Left lung (tissue), 10 donors: ENCODE results near the gene IGFBP6. TPM values are rescaled to one million over a fixed set of nuclear protein-coding genes. Genes with fewer than 3 reads are reported as not detected.

Source experiments
- ATAC-seq: fragments of 200-7000 bp; cut with Tn5 transposase; one replicate; pipeline ENCODE4 v1.9.1; 2020; ENCODE audit warnings: moderate library complexity
- DNase-seq, 4 donors: peaks; one replicate each; pipeline ENCODE4 v3.0.0-alpha.2; 2013 to 2020
- H3K27ac ChIP-seq, 2 donors: fragments of 200-600 bp; sonication (generic) in 1 of 2; one replicate each; pipeline versions ENCODE4 v1.5.0 to v1.8.0; 2020 to 2021
- H3K27me3 ChIP-seq, 2 donors: fragments of 200-600 bp; sonication (generic) in 1 of 2; one replicate each; pipeline versions ENCODE4 v1.5.0 to v1.8.0; 2020 to 2021
- H3K36me3 ChIP-seq, 2 donors: fragments of 200-600 bp; sonication (generic) in 1 of 2; one replicate each; pipeline versions ENCODE4 v1.5.0 to v1.8.0; 2020 to 2021
- H3K4me1 ChIP-seq, 2 donors: fragments of 200-600 bp; one replicate each; pipeline ENCODE4 v1.8.0; 2021
- H3K4me3 ChIP-seq, 2 donors: fragments of 200-600 bp; sonication (generic) in 1 of 2; one replicate each; pipeline versions ENCODE4 v1.5.0 to v1.8.0; 2020 to 2021; ENCODE audit warnings: mild to moderate bottlenecking in 1 of 2
- H3K9me3 ChIP-seq, 2 donors: fragments of 200-600 bp; sonication (generic) in 1 of 2; one replicate each; pipeline versions ENCODE4 v1.5.0 to v1.8.0; 2020 to 2021
- CTCF ChIP-seq, 2 donors: fragments of 200-600 bp; sonication (generic) in 1 of 2; IDR thresholded peaks; one replicate each; pipeline versions ENCODE4 v1.5.0 to v1.8.0; 2021; ENCODE audit warnings: antibody characterized with exemption in 2 of 2
- intact Hi-C, 2 donors: fragments of 100-400 bp; cut with DNase I; formaldehyde crosslinking; loops; one replicate each; pipeline versions ENCODE4 v1.11.2 to v1.14.2; 2022
- polyA plus RNA-seq, 6 donors: library from polyadenylated mRNA; unstranded; fragments of 120-200 nt; gene quantifications; one replicate each; pipeline ENCODE4 v1.2.1, GENCODE V29; 2013; ENCODE audit not compliant: insufficient read length in 6 of 6
- total RNA-seq, 2 donors: library from RNA; stranded (reverse); fragmentation: NEBNext Ultra II Directional; extraction: Animal tissue kit (Norgen Biotek cat#: 25700); gene quantifications; one replicate each; pipeline ENCODE4 v1.2.1, GENCODE V29; 2021
- donor health status: DM: no; HTN: yes; CAD: no.
- donor health status: DM: no; HTN: no; CAD: no.

IGFBP6 gene
- total and polyA plus RNA-seq, 8 donors, result 15.4 to 29.1 (median 22.7) TPM

DNA sequence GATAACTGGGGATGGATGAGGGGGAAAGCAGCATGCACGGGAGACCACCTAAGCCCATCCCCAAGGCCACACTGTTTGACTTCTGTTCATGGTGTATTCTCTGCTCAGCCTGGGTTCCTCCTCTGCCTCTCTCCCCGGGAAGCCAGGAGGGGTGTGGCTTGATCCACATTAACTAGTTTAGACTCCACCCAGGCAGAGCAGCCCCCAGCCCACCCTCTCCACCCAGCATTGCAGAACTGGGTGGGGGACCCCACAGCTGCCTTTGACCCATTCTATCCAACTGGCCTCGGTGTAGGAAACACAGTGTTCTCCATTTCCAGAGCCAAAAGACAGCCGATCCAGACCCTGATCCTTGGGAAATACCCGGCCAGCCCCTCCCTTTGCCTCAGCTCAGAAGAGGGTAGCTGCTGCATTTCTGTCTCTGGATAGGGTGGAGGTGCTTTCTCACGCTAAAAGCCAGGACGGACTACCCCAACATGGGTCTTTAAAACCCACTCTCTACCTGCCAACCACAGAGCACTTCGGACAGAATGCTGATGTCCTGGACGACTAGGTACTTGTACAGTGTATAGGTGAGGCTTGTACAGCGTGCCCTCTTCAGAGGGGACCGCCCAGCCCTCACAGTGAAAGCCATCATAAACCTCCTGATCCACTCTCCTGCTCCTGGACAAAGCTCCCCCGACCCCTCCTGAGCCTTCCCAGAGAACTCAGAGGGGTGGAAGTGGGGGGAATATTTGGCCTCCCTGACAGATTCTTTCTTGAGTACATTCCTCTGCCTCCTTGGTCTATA lies 27.7 kb upstream of the IGFBP6 start:
- no peak for ATAC-seq
- DNase-seq, result peak in 1 of 4 donors; percentile 23
- no peak for TF ChIP-seq CTCF (IDR thresholded peaks at IDR 0.05)
- intact Hi-C loops, result no loop called here
- Histone ChIP-seq H3K9me3 (no peaks in the 10 kb centered on the region), H3K4me1 (peaks cover 27 to 66% of the 10 kb centered on the region in 2 donors), H3K4me3 (no peak overlapping the region), H3K27ac (no peak overlapping the region), H3K36me3 (peaks cover 0 to 80% of the 10 kb centered on the region in 2 donors), H3K27me3 (no peaks in the 10 kb centered on the region)

DNA sequence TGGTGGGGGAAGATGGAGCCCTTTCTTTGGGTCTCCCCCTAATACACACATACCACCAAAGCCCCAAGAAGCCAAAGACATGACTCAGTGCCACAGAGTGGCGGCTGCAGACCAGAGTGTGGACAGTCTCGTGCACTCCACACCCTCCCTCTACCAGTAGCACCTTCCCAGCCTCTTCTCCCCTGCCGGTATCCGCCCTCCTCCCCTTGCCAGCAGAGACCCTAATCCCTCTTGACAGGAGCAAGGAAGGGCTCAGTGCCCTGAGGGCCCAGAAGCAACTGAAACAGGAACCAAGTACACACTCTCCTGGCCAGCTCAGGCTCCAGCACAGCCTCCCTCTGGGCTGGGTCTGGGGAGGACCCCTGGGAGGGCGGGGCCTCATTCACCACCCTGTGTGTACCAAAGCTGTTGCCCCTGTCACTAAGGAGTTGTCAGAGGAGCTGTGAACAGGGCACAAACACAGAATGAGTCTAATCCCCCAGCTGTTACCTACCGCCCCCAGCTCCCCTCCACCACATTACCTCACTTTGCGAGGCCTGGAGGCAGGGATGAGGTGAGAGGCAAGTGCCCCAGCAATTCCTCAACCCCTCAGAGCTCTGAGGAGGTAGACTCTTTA lies 26.5 kb upstream of the IGFBP6 start:
- TF ChIP-seq CTCF (IDR thresholded peaks at IDR 0.05), result no peak
- H3K27ac ChIP-seq, result no peak overlapping the region
- DNase-seq (no peak), ATAC-seq (no peak)
- H3K27me3 ChIP-seq, result no peaks in the 10 kb centered on the region
- H3K36me3 ChIP-seq, result peaks cover 0 to 80% of the 10 kb centered on the region in 2 donors
- H3K4me3 ChIP-seq, result no peak overlapping the region
- intact Hi-C loops, result no loop called here
- H3K4me1 ChIP-seq, result peaks cover 27 to 66% of the 10 kb centered on the region in 2 donors
- no peaks in the 10 kb centered on the region for H3K9me3 ChIP-seq

DNA sequence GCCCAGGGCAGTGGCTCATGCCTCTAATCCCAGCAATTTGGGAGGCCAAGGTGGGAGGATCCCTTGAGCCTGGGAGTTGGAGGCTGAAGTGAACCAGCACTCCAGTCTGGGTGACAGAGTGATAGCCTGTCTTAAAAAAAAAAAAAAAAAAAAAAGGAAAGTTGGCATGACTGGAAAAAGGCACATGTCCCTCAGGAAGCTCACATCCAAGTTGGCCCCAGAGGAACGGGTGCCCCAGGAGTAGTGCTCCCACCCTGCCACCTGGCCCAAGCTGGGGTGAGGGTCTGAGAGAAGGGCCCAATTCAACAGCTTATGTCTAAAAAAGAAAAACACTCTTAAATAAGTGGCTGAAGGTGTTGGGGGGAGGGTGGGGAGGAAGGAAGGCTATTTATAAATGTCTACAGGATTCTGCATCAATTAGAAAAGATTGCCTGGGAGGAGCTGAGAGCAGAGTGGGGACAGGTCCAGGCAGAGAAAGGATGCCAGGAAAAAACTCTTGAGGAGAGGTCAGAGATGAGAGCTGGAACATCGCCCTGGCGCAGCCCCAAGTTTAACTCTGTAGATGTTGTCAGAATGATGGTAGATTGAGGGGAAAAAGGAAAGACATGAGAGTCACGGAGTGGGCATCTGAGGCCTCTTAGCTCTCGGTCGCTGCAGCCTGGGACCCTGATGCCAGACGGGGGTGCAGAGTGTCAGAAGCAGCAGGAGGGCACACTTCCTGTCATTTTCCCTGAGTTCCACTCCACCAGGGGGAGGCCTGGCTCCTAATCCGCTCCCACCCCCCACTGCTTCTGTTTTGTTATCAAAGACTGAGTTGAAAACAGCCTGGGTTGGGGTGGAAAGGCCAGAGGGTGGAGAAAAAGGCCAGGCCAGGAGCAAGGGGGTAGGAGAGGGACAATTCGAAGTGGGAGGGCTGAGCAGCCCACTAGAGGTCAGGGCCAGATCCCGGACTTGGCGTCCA lies 25.6 kb upstream of the IGFBP6 start:
- Histone ChIP-seq H3K27me3 (no peaks in the 10 kb centered on the region), H3K4me1 (peaks cover 27 to 66% of the 10 kb centered on the region in 2 donors), H3K36me3 (peaks cover 0 to 81% of the 10 kb centered on the region in 2 donors), H3K4me3 (no peak overlapping the region), H3K9me3 (no peaks in the 10 kb centered on the region), H3K27ac (peak overlapping the region; percentile 67 to 70)
- intact Hi-C loops, result no loop called here
- DNase-seq (peak in 3 of 4 donors; percentile 54 to 73 (median 59)), ATAC-seq (peak; percentile 10)
- TF ChIP-seq CTCF (IDR thresholded peaks at IDR 0.05), result no peak

DNA sequence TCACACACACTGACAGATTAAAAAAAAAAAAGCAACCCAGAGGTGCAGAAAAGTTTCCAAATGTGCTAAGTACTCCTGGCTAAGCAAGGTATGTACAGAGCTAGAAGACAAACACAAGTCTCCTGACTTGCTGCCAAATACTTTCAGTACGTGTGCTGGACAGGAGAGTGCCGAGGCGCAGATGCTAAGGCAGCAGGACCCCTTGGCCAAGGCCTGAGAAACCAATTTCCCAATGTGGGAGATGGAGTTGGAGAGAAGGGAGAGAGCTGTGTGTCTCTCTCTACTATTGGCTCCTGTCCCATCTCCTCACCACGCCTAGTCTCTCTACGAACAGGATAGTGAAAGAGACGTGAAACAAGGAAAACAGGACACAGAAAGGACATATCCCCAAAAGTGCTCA lies 23.6 kb upstream of the IGFBP6 start:
- Histone ChIP-seq H3K9me3 (no peaks in the 10 kb centered on the region), H3K27ac (peak overlapping the region in 1 of 2 donors; percentile 70), H3K4me1 (peaks cover 35 to 86% of the 10 kb centered on the region in 2 donors)

More for the DNA sequence above, 23.6 kb upstream of the IGFBP6 start:
- intact Hi-C loops, result no loop called here
- Histone ChIP-seq H3K27me3 (no peaks in the 10 kb centered on the region), H3K4me3 (no peak overlapping the region), H3K36me3 (peaks cover 0 to 62% of the 10 kb centered on the region in 2 donors)
- ATAC-seq (peak; percentile 55), DNase-seq (no peak)
- no peak for TF ChIP-seq CTCF (IDR thresholded peaks at IDR 0.05)
